ENCODE results near the gene PPP1R7. TPM values are rescaled to one million over a fixed set of nuclear protein-coding genes. Genes with fewer than 3 reads are reported as not detected.

The PPP1R7 gene
- total RNA-seq, 1 donor from 2014 or later = 55.5 TPM

DNA sequence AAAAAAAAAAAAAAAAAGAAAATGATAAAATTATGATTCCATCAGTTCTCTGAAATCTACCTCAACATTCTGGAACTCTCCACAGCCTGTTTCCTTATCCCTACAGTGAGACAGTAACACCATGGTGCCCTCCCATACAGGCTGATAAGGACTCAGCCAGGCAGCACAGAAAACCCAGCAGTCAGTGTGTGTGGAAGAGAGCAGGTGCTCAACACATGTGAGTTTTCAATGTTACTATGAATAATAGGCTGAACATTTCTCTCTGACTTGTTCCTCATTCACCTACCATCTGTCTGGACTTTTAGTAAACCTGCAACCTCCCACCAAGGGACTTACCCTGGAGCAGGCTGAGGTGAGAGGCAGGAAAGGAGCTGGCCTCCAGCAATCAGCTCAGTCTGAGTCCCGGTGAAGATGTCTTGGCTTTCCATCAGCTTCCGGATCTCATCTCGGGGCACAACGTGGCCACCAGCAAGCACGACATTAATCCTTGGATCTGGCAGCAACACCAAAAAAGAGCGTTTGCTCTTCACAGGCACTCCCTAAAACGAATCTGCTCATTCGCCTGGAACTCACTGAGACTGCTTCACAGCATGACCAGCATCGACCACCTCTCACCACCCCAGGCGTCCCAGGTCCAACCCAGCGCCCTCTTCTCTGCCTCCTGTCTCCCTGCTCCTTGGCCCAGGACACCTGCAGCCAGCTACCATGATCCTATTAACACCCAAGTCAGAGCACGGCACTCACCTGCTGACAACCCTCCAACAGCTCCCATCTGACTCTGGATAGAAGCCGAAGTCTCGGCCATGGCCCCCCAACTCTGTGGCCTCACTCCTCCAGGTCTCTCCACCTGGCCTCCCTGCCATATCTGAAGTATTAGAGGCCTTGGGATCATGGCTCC is 17.5 kb upstream of the PPP1R7 start:
- Mint-ChIP-seq H3K36me3 (ENCODE audit: unreplicated experiment) (no peaks in the 10 kb centered on the region), H3K4me1 (ENCODE audit: unreplicated experiment) (no peaks in the 10 kb centered on the region), H3K27me3 (ENCODE audit: unreplicated experiment) (no peaks in the 10 kb centered on the region), H3K4me3 (ENCODE audit: unreplicated experiment) (no peak overlapping the region), H3K27ac (ENCODE audit: unreplicated experiment) (no peak overlapping the region), H3K9me3 (ENCODE audit: unreplicated experiment) (no peaks in the 10 kb centered on the region)
- TF ChIP-seq, protein P1, sequence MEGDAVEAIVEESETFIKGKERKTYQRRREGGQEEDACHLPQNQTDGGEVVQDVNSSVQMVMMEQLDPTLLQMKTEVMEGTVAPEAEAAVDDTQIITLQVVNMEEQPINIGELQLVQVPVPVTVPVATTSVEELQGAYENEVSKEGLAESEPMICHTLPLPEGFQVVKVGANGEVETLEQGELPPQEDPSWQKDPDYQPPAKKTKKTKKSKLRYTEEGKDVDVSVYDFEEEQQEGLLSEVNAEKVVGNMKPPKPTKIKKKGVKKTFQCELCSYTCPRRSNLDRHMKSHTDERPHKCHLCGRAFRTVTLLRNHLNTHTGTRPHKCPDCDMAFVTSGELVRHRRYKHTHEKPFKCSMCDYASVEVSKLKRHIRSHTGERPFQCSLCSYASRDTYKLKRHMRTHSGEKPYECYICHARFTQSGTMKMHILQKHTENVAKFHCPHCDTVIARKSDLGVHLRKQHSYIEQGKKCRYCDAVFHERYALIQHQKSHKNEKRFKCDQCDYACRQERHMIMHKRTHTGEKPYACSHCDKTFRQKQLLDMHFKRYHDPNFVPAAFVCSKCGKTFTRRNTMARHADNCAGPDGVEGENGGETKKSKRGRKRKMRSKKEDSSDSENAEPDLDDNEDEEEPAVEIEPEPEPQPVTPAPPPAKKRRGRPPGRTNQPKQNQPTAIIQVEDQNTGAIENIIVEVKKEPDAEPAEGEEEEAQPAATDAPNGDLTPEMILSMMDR (IDR thresholded peaks at IDR 0.05) = no peak
- no peak for DNase-seq (ENCODE audit: extremely low spot score, unreplicated experiment)

DNA sequence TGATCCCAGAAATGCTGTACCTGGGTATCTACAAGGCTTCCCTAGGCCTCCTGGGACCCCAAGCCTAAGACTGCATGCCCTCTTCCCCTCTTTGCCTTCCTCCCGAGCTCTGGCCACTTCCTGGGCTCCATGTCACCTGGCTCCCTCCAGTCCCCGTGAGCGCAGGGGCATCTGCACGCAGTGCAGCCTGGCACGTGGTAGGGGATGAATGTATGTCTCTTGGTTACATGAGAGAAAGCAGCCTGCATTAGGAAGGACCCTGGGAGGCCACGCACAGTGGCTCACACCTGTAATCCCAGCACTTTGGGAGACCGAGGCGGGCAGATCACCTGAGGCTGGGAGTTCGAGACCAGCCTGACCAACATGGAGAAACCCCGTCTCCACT is 16.8 kb upstream of the PPP1R7 start:
- H3K27ac Mint-ChIP-seq (ENCODE audit: unreplicated experiment) = no peak overlapping the region
- H3K4me3 Mint-ChIP-seq (ENCODE audit: unreplicated experiment) = no peak overlapping the region
- DNase-seq (ENCODE audit: extremely low spot score, unreplicated experiment) = no peak
- H3K36me3 Mint-ChIP-seq (ENCODE audit: unreplicated experiment) = no peaks in the 10 kb centered on the region
- no peaks in the 10 kb centered on the region for H3K9me3 Mint-ChIP-seq (ENCODE audit: unreplicated experiment)
- H3K27me3 Mint-ChIP-seq (ENCODE audit: unreplicated experiment) = no peaks in the 10 kb centered on the region
- TF ChIP-seq, protein P1 (IDR thresholded peaks at IDR 0.05) = no peak
- H3K4me1 Mint-ChIP-seq (ENCODE audit: unreplicated experiment) = no peaks in the 10 kb centered on the region

DNA sequence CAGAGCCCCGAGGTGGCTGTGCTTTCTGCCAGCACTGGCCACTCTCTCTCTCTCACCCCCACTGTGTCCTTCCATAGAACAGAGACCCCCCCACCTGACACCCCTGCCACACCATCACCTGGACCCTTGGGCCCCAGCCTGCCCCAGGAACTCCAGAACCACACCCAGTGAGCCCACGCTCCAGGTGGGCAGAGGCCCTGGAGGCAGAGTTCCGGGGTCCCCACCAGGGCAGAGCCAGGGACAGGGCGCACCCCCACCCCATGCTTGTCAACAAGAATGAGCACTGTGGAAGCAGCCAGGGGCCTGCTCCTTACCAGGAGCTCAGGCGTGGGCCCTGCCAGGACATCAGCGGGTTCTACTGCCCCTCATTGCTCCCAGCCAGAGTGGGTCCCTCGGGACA is 15.6 kb upstream of the PPP1R7 start:
- TF ChIP-seq, protein P1 (IDR thresholded peaks at IDR 0.05) = no peak
- Mint-ChIP-seq H3K36me3 (ENCODE audit: unreplicated experiment) (no peaks in the 10 kb centered on the region), H3K4me1 (ENCODE audit: unreplicated experiment) (no peaks in the 10 kb centered on the region), H3K9me3 (ENCODE audit: unreplicated experiment) (no peaks in the 10 kb centered on the region), H3K4me3 (ENCODE audit: unreplicated experiment) (no peak overlapping the region), H3K27ac (ENCODE audit: unreplicated experiment) (no peak overlapping the region), H3K27me3 (ENCODE audit: unreplicated experiment) (no peaks in the 10 kb centered on the region)
- DNase-seq (ENCODE audit: extremely low spot score, unreplicated experiment) = no peak

DNA sequence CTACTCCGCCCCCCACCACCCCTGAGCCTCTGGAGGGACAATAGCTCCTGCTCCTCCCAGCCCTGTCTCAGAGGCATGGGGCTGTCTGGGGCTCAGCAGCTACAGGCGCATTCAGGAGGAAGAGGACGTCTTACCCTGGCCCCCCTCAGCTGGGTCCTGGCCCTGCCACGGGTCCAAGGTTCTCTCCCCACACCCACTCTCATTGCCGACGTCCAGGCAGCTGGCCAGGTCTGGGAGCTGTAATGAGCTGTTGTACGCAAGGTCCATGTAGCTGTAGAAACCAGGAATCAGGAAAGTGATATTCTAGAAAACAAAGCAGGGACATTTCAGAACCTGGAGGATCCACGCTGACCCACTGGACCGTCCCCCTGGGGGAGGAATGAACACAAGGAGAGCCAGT is 14.5 kb upstream of the PPP1R7 start:
- Mint-ChIP-seq H3K4me3 (ENCODE audit: unreplicated experiment) (no peak overlapping the region), H3K4me1 (ENCODE audit: unreplicated experiment) (no peaks in the 10 kb centered on the region), H3K27me3 (ENCODE audit: unreplicated experiment) (no peaks in the 10 kb centered on the region), H3K27ac (ENCODE audit: unreplicated experiment) (no peak overlapping the region), H3K36me3 (ENCODE audit: unreplicated experiment) (no peaks in the 10 kb centered on the region), H3K9me3 (ENCODE audit: unreplicated experiment) (no peaks in the 10 kb centered on the region)
- DNase-seq (ENCODE audit: extremely low spot score, unreplicated experiment) = no peak
- TF ChIP-seq, protein P1 (IDR thresholded peaks at IDR 0.05) = no peak

DNA sequence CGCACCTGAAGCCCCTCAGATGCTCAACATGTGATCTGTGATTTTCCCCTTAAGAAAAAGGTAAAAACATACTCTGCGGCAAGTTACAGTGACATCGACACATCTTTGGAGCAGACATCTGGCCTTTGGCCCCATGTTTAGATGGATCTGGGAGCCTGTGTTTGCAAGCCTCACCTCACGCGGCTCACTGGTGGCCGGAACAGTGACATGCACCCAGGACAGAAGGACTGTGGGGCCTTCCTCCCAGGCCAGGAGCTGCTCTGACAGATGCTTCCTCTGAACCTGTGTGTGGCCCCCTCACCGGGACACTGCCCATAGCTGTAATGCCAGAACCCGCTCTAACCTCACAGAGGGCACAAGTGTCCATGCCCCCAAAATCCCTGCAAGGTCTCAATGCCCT is 14.1 kb upstream of the PPP1R7 start:
- no peak for DNase-seq (ENCODE audit: extremely low spot score, unreplicated experiment)
- no peaks in the 10 kb centered on the region for H3K36me3 Mint-ChIP-seq (ENCODE audit: unreplicated experiment)
- H3K4me3 Mint-ChIP-seq (ENCODE audit: unreplicated experiment) = no peak overlapping the region
- H3K27ac Mint-ChIP-seq (ENCODE audit: unreplicated experiment) = no peak overlapping the region
- H3K9me3 Mint-ChIP-seq (ENCODE audit: unreplicated experiment) = no peaks in the 10 kb centered on the region
- TF ChIP-seq, protein P1 (IDR thresholded peaks at IDR 0.05) = no peak
- no peaks in the 10 kb centered on the region for H3K4me1 Mint-ChIP-seq (ENCODE audit: unreplicated experiment)
- no peaks in the 10 kb centered on the region for H3K27me3 Mint-ChIP-seq (ENCODE audit: unreplicated experiment)

Measured in osteocyte (in vitro differentiated cells).